Caco-2 (cell line): ENCODE measurements around the gene CRTAC1. TPM values are rescaled to one million over a fixed set of nuclear protein-coding genes. Genes with fewer than 3 reads are reported as not detected.

Experiments
- BruUV-seq: library from RNA; stranded (reverse); fragments of 400-500 nt; replicated peaks from 2 replicates; lab custom pipeline; 2021; lab: Mats Ljungman, UMichigan
- CTCF ChIA-PET: fragments of 300-600 bp; sonication (Branson Sonifier 250); formaldehyde crosslinking; loops from one replicate; lab custom pipeline; 2022; ENCODE audit warnings: antibody characterized with exemption; lab: Charles Lee
- POLR2A ChIA-PET: fragments of 300-600 bp; sonication (Branson Sonifier 250); formaldehyde crosslinking; loops from one replicate; lab custom pipeline; 2022; ENCODE audit warnings: antibody characterized with exemption; lab: Charles Lee
- DNase-seq, 2 experiments: peaks; one replicate each; pipeline versions ENCODE4 v3.0.0 to v3.0.0-alpha.2; 2020 to 2022
- H3K27me3 ChIP-seq: replicated peaks from 2 replicates; pipeline ENCODE4 v1.6.0; 2011; ENCODE audit warnings: low read length; ENCODE audit not compliant: control insufficient read depth, insufficient read depth
- H3K36me3 ChIP-seq: 2 replicates; pipeline ENCODE4 v1.5.1; 2011; ENCODE audit warnings: low read length; ENCODE audit not compliant: control insufficient read depth, insufficient read depth
- H3K4me1 ChIP-seq: fragments of 250-450 bp; sonication (Bioruptor Pico); 2 replicates; pipeline ENCODE4 v1.5.1; 2020; ENCODE audit warnings: mild to moderate bottlenecking
- H3K4me3 ChIP-seq: 2 replicates; pipeline ENCODE4 v1.5.1; 2011; ENCODE audit warnings: low read depth, mild to moderate bottlenecking, control low read depth, low read length
- H3K9me3 ChIP-seq: fragments of 250-450 bp; sonication (Bioruptor Pico); 2 replicates; pipeline ENCODE4 v1.5.1; 2020; ENCODE audit warnings: mild to moderate bottlenecking, moderate library complexity
- H3K27ac Mint-ChIP-seq: one replicate; pipeline ENCODE4 v1.8.0; 2022; ENCODE audit warnings: mixed read lengths; ENCODE audit not compliant: unreplicated experiment
- H3K27me3 Mint-ChIP-seq: one replicate; pipeline ENCODE4 v1.8.0; 2022; ENCODE audit warnings: mixed read lengths; ENCODE audit not compliant: insufficient read depth, unreplicated experiment
- H3K36me3 Mint-ChIP-seq: one replicate; pipeline ENCODE4 v1.8.0; 2022; ENCODE audit warnings: mild to moderate bottlenecking, mixed read lengths; ENCODE audit not compliant: insufficient read depth, unreplicated experiment
- H3K4me1 Mint-ChIP-seq: one replicate; pipeline ENCODE4 v1.8.0; 2022; ENCODE audit warnings: low read depth, mixed read lengths; ENCODE audit not compliant: unreplicated experiment
- H3K4me3 Mint-ChIP-seq: one replicate; pipeline ENCODE4 v1.8.0; 2022; ENCODE audit warnings: mild to moderate bottlenecking, moderate library complexity, mixed read lengths; ENCODE audit not compliant: unreplicated experiment
- H3K9me3 Mint-ChIP-seq: one replicate; pipeline ENCODE4 v1.8.0; 2022; ENCODE audit warnings: mixed read lengths; ENCODE audit not compliant: unreplicated experiment
- CTCF ChIP-seq, 2 experiments: fragments of 200-600 bp in 1 of 2; IDR thresholded peaks; 1 replicate in 1 of 2; 2 replicates in 1 of 2; pipeline versions ENCODE4 v1.5.1 to v1.8.0; 2011 to 2022; ENCODE audit warnings: antibody characterized with exemption in 1 of 2, control low read depth in 1 of 2, inconsistent platforms in 1 of 2, low read depth in 1 of 2, low read length in 1 of 2, mild to moderate bottlenecking in 1 of 2, moderate library complexity in 1 of 2; ENCODE audit not compliant: insufficient read depth in 1 of 2, severe bottlenecking in 1 of 2, unreplicated experiment in 1 of 2
- intact Hi-C: fragments of 100-400 bp; cut with micrococcal nuclease; formaldehyde crosslinking; loops from one replicate; pipeline ENCODE4 v1.10.0; 2022; ENCODE audit not compliant: unreplicated experiment
- total RNA-seq: library from RNA; stranded (reverse); gene quantifications from 2 replicates; pipeline ENCODE4 v1.2.3, GENCODE V29; 2022

The CRTAC1 gene
- total RNA-seq, 1 experiment from 2014 or later = not detected

DNA sequence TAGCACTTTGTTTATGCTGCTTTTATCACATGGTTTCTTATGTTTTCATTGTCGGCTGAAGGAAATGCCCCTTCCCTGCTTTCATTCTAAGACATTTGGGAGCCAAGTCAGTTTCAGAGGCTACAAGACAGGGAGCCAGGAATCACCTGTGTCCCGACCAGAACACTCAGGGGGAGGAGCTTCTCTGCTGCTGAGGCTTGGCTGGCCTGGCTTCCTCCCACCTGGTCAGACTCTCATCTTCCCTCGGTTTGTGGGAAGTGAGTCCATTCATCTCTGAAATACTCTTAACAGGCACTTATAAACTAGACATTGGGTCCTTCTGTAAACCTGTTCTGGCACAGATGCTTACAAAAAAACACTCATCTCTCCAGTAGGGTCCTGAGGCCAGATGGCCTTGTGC lies 200.4 kb downstream of the CRTAC1 start:
- ChIA-PET POLR2A (no interaction called here), CTCF (interaction anchor here (0.5 kb wide), 1 partner anchor 9 kb away, joined by 8 read pairs; no protein-coding TSS in a partner anchor)
- Histone ChIP-seq H3K4me1 (no peaks in the 10 kb centered on the region), H3K9me3 (no peaks in the 10 kb centered on the region), H3K4me3 (no peak overlapping the region), H3K36me3 (no peaks in the 10 kb centered on the region), H3K27me3 (no peaks in the 10 kb centered on the region; the same call in 1 of the 2 replicates)
- no peaks in the 10 kb centered on the region for H3K36me3 Mint-ChIP-seq
- no peaks in the 10 kb centered on the region for H3K9me3 Mint-ChIP-seq
- no peak overlapping the region for H3K27ac Mint-ChIP-seq
- intact Hi-C loops = no loop called here
- no peak for DNase-seq
- no TSS peak for BruUV-seq
- no peaks in the 10 kb centered on the region for H3K4me1 Mint-ChIP-seq
- no peak overlapping the region for H3K4me3 Mint-ChIP-seq
- TF ChIP-seq CTCF (IDR thresholded peaks at IDR 0.05; ENCODE audit: insufficient read depth in 1 of 2, low read depth in 1 of 2, low read length in 1 of 2, severe bottlenecking in 1 of 2, unreplicated experiment in 1 of 2) = no peak
- peaks cover 7% of the 10 kb centered on the region for H3K27me3 Mint-ChIP-seq

DNA sequence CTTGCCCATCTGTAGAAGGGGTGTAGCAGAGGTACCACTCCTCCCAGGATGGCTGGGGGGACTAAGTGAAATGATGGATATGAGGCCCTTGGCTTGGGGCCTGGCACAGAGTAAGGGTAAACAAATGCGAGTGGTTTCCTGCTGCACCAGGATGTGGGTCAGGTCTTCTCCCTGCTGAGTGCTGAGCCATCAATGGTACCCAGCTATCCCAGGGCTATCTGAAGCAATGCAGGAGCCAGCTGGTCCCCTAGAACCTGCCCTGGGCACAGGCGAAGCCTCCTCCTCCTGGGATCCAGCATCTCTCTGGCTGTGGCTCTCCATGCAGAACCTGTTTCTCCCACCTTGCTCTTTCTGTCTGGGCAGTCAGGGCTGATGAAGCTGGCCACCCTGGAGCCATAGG lies 201.7 kb downstream of the CRTAC1 start:
- Mint-ChIP-seq H3K27ac (no peak overlapping the region), H3K9me3 (no peaks in the 10 kb centered on the region), H3K27me3 (peaks cover 3% of the 10 kb centered on the region), H3K4me3 (no peak overlapping the region), H3K4me1 (no peaks in the 10 kb centered on the region), H3K36me3 (no peaks in the 10 kb centered on the region)
- ChIA-PET CTCF (no interaction called here), POLR2A (no interaction called here)
- Histone ChIP-seq H3K4me1 (no peaks in the 10 kb centered on the region), H3K9me3 (no peaks in the 10 kb centered on the region), H3K27me3 (no peaks in the 10 kb centered on the region), H3K4me3 (no peak overlapping the region), H3K36me3 (no peaks in the 10 kb centered on the region)
- BruUV-seq = no TSS peak
- no peak for TF ChIP-seq CTCF (IDR thresholded peaks at IDR 0.05; ENCODE audit: insufficient read depth in 1 of 2, low read depth in 1 of 2, low read length in 1 of 2, severe bottlenecking in 1 of 2, unreplicated experiment in 1 of 2)
- DNase-seq = no peak
- intact Hi-C loops = no loop called here

DNA sequence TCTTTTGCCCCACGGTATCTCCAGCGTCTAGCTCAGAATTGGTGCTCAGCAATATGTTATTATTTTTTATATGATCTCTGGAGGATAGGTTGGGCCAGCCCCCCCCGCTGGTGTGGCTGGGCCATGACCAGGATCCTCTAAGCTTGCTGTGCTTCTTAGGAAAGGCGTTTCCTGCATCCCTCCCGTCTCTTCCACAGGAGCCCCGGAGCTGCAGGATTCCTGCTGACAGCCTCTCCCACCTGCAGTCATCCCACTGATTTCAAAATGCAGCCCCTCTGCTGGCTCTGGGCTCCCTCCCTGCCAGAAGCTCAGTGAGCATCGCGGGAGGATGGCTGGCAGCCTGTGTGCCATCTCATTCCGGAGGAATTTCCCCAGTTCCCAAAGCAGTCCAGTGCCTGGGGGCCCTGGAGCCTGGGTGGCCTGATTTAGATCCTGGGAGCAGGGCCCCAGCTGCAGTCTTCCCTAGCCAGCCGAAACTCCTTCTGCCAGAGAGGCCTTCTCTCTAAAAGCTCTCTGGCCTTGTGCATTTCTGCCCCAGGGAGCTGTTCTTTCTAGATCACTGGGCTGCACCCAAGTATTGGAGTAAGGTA lies 202.6 kb downstream of the CRTAC1 start:
- no peak for DNase-seq
- ChIA-PET CTCF (no interaction called here), POLR2A (interaction anchor here (0.5 kb wide), 1 partner anchor 307 kb away, joined by 4 read pairs; the partner anchor contains the start of gene R3HCC1L)
- H3K4me3 ChIP-seq = no peak overlapping the region
- Mint-ChIP-seq H3K4me3 (no peak overlapping the region), H3K27ac (no peak overlapping the region), H3K36me3 (no peaks in the 10 kb centered on the region), H3K4me1 (no peaks in the 10 kb centered on the region), H3K9me3 (no peaks in the 10 kb centered on the region), H3K27me3 (peaks cover 3% of the 10 kb centered on the region)
- no peaks in the 10 kb centered on the region for H3K9me3 ChIP-seq
- no peaks in the 10 kb centered on the region for H3K36me3 ChIP-seq
- no peaks in the 10 kb centered on the region for H3K27me3 ChIP-seq
- H3K4me1 ChIP-seq = no peaks in the 10 kb centered on the region
- no TSS peak for BruUV-seq
- TF ChIP-seq CTCF (IDR thresholded peaks at IDR 0.05; ENCODE audit: insufficient read depth in 1 of 2, low read depth in 1 of 2, low read length in 1 of 2, severe bottlenecking in 1 of 2, unreplicated experiment in 1 of 2) = no peak
- intact Hi-C loops = no loop called here
